Measurements from ENCODE around the gene POU3F2. TPM values are rescaled to one million over a fixed set of nuclear protein-coding genes. Genes with fewer than 3 reads are reported as not detected.
A peak's percentile ranks its signal among the peaks of the same experiment; 100 is the strongest.

The POU3F2 gene
- total and polyA plus RNA-seq, 3 donors from 2014 or later, result 0.31 to 0.32 (median 0.31) TPM

DNA sequence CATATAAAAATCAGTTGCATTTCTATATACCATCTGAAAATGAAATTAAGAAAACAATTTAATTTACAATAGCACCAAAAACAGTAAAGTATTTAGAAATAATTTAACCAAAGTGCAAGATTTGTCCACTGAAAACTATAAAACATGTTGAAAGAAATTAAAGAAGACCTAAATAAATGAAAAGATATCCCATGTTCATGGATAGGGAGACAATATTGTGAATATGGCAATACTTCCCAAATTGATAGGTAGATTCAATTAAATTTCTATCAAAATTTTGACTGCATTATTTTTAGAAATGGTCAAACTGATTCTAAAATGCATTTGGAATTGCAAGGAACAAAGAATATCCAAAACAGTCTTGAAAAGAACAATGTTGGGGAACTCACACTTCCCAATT lies 17.6 kb upstream of the POU3F2 start:
- intact Hi-C loops (cut with DNase I; ENCODE audit: low total_unique reads), result no loop called here
- Histone ChIP-seq H3K4me3 (no peak overlapping the region), H3K9me3 (no peaks in the 10 kb centered on the region), H3K27ac (no peak overlapping the region), H3K4me1 (no peaks in the 10 kb centered on the region), H3K27me3 (no peaks in the 10 kb centered on the region), H3K36me3 (ENCODE audit: low read depth, missing control alignments) (no peaks in the 10 kb centered on the region)
- DNase-seq, result no peak
- TF ChIP-seq, protein P1, sequence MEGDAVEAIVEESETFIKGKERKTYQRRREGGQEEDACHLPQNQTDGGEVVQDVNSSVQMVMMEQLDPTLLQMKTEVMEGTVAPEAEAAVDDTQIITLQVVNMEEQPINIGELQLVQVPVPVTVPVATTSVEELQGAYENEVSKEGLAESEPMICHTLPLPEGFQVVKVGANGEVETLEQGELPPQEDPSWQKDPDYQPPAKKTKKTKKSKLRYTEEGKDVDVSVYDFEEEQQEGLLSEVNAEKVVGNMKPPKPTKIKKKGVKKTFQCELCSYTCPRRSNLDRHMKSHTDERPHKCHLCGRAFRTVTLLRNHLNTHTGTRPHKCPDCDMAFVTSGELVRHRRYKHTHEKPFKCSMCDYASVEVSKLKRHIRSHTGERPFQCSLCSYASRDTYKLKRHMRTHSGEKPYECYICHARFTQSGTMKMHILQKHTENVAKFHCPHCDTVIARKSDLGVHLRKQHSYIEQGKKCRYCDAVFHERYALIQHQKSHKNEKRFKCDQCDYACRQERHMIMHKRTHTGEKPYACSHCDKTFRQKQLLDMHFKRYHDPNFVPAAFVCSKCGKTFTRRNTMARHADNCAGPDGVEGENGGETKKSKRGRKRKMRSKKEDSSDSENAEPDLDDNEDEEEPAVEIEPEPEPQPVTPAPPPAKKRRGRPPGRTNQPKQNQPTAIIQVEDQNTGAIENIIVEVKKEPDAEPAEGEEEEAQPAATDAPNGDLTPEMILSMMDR (IDR thresholded peaks at IDR 0.05), result no peak
- no peak for TF ChIP-seq POLR2A (IDR thresholded peaks at IDR 0.05)

DNA sequence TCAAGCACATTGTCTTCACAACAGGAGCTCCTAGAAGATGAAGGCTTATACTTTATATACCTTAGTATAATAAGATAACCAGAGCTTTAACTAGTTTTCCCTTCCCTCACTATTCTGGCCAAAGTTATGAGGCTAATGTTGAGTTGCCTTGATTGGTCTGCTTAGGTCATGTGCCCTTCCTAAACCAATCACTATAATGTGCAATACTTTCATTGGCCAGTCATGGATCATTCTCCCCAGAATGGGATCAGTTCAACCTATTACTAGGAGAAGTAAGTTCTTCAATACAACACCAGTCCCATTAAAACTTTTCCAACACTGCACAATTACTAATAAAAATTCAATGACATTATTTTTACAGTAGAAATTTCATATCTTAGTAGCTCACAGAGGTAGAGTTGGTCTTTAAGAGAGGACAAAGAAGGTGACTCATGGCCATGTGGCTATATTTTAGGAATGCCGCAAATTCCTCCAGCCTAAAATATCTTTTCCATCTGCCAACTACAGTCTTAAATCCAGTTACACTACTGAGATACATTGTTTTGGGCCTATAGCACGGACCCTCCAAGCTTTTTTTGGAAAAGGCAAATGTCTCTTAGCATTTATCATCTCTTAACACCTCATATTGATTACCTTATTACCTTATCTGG lies 12.5 kb upstream of the POU3F2 start:
- Histone ChIP-seq H3K4me3 (no peak overlapping the region), H3K9me3 (no peaks in the 10 kb centered on the region), H3K27ac (no peak overlapping the region), H3K36me3 (ENCODE audit: low read depth, missing control alignments) (no peaks in the 10 kb centered on the region), H3K4me1 (peaks cover 8% of the 10 kb centered on the region), H3K27me3 (no peaks in the 10 kb centered on the region)
- no peak for DNase-seq
- WGBS, 2 donors, result 86 to 87% methylated on average over 2 of the region's 2 CpGs
- intact Hi-C loops (cut with DNase I; ENCODE audit: low total_unique reads), result no loop called here
- TF ChIP-seq, protein P1 (IDR thresholded peaks at IDR 0.05), result no peak
- TF ChIP-seq POLR2A (IDR thresholded peaks at IDR 0.05), result no peak

GRCh38 chr6:98823428-98824161 lies 10.8 kb upstream of the POU3F2 start:
- peaks cover 8% of the 10 kb centered on the region for H3K4me1 ChIP-seq
- peak overlapping the region in 1 of 2 donors; percentile 32 for H3K4me3 ChIP-seq
- no peak for TF ChIP-seq POLR2A (IDR thresholded peaks at IDR 0.05)
- TF ChIP-seq, protein P1 (IDR thresholded peaks at IDR 0.05), result no peak
- intact Hi-C loops (cut with DNase I; ENCODE audit: low total_unique reads), result no loop called here
- 13 to 16% methylated on average over 12 of the region's 12 CpGs for WGBS, 2 donors
- no peak for DNase-seq
- no peaks in the 10 kb centered on the region for H3K36me3 ChIP-seq (ENCODE audit: low read depth, missing control alignments)
- no peak overlapping the region for H3K27ac ChIP-seq
- H3K9me3 ChIP-seq, result no peaks in the 10 kb centered on the region
- H3K27me3 ChIP-seq, result no peaks in the 10 kb centered on the region

DNA sequence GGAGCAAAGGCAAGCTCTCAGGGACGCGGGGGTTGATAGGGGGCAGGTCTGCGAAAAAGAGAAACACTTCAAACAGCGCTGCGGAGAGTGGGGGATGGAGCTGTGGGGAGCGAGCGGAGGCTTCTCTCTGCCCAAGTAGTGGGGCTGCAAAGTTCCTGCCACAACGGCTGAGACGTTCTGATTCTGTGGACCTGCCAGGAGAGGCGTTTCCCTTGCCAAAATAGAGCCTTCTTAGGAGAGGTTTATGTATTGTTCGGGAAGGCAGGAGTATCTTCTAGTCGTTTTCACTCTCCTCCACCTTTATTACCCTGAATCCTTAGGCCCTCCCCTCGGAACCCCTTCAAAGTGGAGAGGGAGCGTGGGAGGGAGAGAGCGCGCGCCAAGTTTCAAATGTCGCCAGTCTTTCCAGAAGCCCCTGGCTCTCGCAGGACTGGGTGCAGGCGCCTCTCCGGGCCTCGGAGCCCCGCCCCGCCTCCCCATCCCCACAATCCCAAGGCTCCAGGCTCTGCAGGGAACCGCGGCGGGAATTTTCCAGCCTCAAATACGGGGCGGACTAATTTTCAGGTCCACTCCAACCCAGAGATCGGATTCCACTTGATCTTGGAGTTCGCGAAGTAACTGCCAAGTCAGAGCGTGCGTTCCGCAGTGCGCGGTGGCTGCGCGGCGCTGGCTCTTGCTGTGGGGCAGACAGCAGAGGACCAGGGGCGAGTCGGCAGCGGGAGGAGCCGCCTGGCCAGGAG lies 10.0 kb upstream of the POU3F2 start:
- DNase-seq, result no peak
- Histone ChIP-seq H3K4me1 (peaks cover 8% of the 10 kb centered on the region), H3K36me3 (ENCODE audit: low read depth, missing control alignments) (no peaks in the 10 kb centered on the region), H3K27me3 (no peaks in the 10 kb centered on the region), H3K4me3 (peak overlapping the region in 1 of 2 donors; percentile 32), H3K27ac (no peak overlapping the region), H3K9me3 (no peaks in the 10 kb centered on the region)
- 0 to 2% methylated on average over 26 to 36 of the region's 44 CpGs for WGBS, 2 donors
- intact Hi-C loops (cut with DNase I; ENCODE audit: low total_unique reads), result no loop called here
- TF ChIP-seq POLR2A (IDR thresholded peaks at IDR 0.05), result no peak
- TF ChIP-seq, protein P1 (IDR thresholded peaks at IDR 0.05), result no peak
